HepG2 (cell line): ENCODE results near the gene ATG4B. TPM values are rescaled to one million over a fixed set of nuclear protein-coding genes. Genes with fewer than 3 reads are reported as not detected.

Source experiments
- ATF4 ChIP-seq, 2 experiments: fragments of 450-650 bp in 1 of 2; sonication (generic) in 1 of 2; formaldehyde crosslinking; IDR thresholded peaks; 2 replicates each; pipeline versions ENCODE4 v1.5.0 to v1.8.0; 2020 to 2022; ENCODE audit warnings: mild to moderate bottlenecking in 1 of 2, missing genetic modification reagents in 1 of 2
- CREB1 ChIP-seq, 2 experiments: fragments of 450-650 bp in 1 of 2; IDR thresholded peaks; 2 replicates each; pipeline ENCODE4 v1.6.1; 2016 to 2017; ENCODE audit warnings: control low read depth in 1 of 2, mild to moderate bottlenecking in 1 of 2, missing compliant biosample characterization in 1 of 2, missing genetic modification characterization in 1 of 2
- ELF3 ChIP-seq: IDR thresholded peaks from 2 replicates; pipeline ENCODE4 v1.6.1; 2016; ENCODE audit warnings: missing genetic modification reagents, missing compliant biosample characterization
- FUBP1 ChIP-seq: sonication (generic); formaldehyde crosslinking; IDR thresholded peaks from 2 replicates; pipeline ENCODE4 v1.5.1; 2020; ENCODE audit warnings: missing genetic modification reagents, mild to moderate bottlenecking, borderline replicate concordance
- HDAC1 ChIP-seq: sonication (generic); formaldehyde crosslinking; IDR thresholded peaks from 2 replicates; pipeline ENCODE4 v1.5.1; 2020; ENCODE audit warnings: mild to moderate bottlenecking, missing genetic modification reagents
- HNF4G ChIP-seq, 2 experiments: sonication (generic) in 1 of 2; formaldehyde crosslinking in 1 of 2; IDR thresholded peaks; 2 replicates each; pipeline versions ENCODE4 v1.4.0 to v1.6.1; 2011 to 2020; ENCODE audit warnings: borderline replicate concordance in 2 of 2, low read depth in 2 of 2, mild to moderate bottlenecking in 2 of 2, low read length in 1 of 2, missing genetic modification reagents in 1 of 2, moderate library complexity in 1 of 2
- NFKB2 ChIP-seq: sonication (generic); formaldehyde crosslinking; IDR thresholded peaks from 2 replicates; pipeline ENCODE4 v1.4.0; 2020; ENCODE audit warnings: missing genetic modification reagents, borderline replicate concordance
- PCBP1 ChIP-seq: fragments of 200-400 bp; formaldehyde crosslinking; IDR thresholded peaks from 2 replicates; pipeline ENCODE4 v1.6.1; 2017; ENCODE audit warnings: mild to moderate bottlenecking, low read depth, low read length, borderline replicate concordance
- SMC3 ChIP-seq: IDR thresholded peaks from 2 replicates; pipeline ENCODE4 v1.6.1; 2011; ENCODE audit warnings: low read length, improper control_type of control experiment
- THAP11 ChIP-seq: IDR thresholded peaks from 2 replicates; pipeline ENCODE4 v1.6.1; 2016; ENCODE audit warnings: missing biosample characterization, missing genetic modification reagents
- ZNF275 ChIP-seq: sonication (generic); formaldehyde crosslinking; IDR thresholded peaks from 2 replicates; pipeline ENCODE4 v1.8.0; 2022; ENCODE audit warnings: missing genetic modification reagents, mild to moderate bottlenecking, inconsistent platforms, borderline replicate concordance
- ZNF354B ChIP-seq: sonication (generic); formaldehyde crosslinking; IDR thresholded peaks from 2 replicates; pipeline ENCODE4 v1.8.0; 2022; ENCODE audit warnings: mild to moderate bottlenecking, missing genetic modification reagents
- ZNF552 ChIP-seq: sonication (generic); formaldehyde crosslinking; IDR thresholded peaks from 2 replicates; pipeline ENCODE4 v1.9.0; 2022; ENCODE audit warnings: missing genetic modification reagents, mild to moderate bottlenecking, borderline replicate concordance
- ZNF772 ChIP-seq: sonication (generic); formaldehyde crosslinking; IDR thresholded peaks from 2 replicates; pipeline ENCODE4 v1.5.0; 2020; ENCODE audit warnings: mild to moderate bottlenecking, missing genetic modification reagents
- ZNF790 ChIP-seq: sonication (generic); formaldehyde crosslinking; IDR thresholded peaks from 2 replicates; pipeline ENCODE4 v1.8.0; 2022; ENCODE audit warnings: missing genetic modification reagents, mild to moderate bottlenecking, borderline replicate concordance
- ZNF83 ChIP-seq: sonication (generic); formaldehyde crosslinking; IDR thresholded peaks from 2 replicates; pipeline ENCODE4 v1.4.0; 2020; ENCODE audit warnings: missing genetic modification reagents, mild to moderate bottlenecking, borderline replicate concordance
- polyA plus RNA-seq, 8 experiments: library from polyadenylated mRNA; depleted of rRNA in 3 of 8; stranded (reverse) in 7 of 8; unstranded in 1 of 8; fragments of >200 nt; fragmentation: Illumina TruSeq in 4 of 8; extraction: Trizol in 4 of 8; gene quantifications; 2 replicates each; pipeline versions ENCODE4 v1.2.1 to v1.2.3, GENCODE V29; 2011 to 2016; ENCODE audit warnings: low read depth in 4 of 8, missing spikeins in 1 of 8, mixed read lengths in 1 of 8; ENCODE audit not compliant: insufficient read depth in 1 of 8
- total RNA-seq, 5 experiments: library from RNA; depleted of rRNA; stranded (reverse); fragments of >200 nt; fragmentation: Illumina TruSeq; extraction: Trizol; gene quantifications; 2 replicates each; pipeline ENCODE4 v1.2.3, GENCODE V29; 2016; ENCODE audit warnings: low read depth in 1 of 5
- TF ChIP-seq, protein P1 (sequence below): sonication (generic); formaldehyde crosslinking; IDR thresholded peaks from 2 replicates; pipeline ENCODE4 v1.4.0; 2020; ENCODE audit warnings: low read depth, missing genetic modification reagents
- TF ChIP-seq, protein P2 (sequence below): sonication (generic); formaldehyde crosslinking; IDR thresholded peaks from 2 replicates; pipeline ENCODE4 v1.5.0; 2020; ENCODE audit warnings: missing genetic modification reagents, mild to moderate bottlenecking, borderline replicate concordance

Gene ATG4B
- total and polyA plus RNA-seq, 2 of the 13 experiments (the other 11 are each of a cell fraction or from before 2014, with no cell fraction given), result 95.5 to 239 TPM

GRCh38 chr2:241686650-241687425, 49.3 kb downstream of the ATG4B start, which contains the start of gene DTYMK (continued):
- TF ChIP-seq FUBP1 (CRISPR knock-in tag), result 0 out of 2 replicates have a peak, but pooled peaks have one; percentile 34
- TF ChIP-seq ZNF772 (CRISPR knock-in tag), result peak; percentile 95
- peak; percentile 70; the same call in 1 of the 2 replicates for TF ChIP-seq ZNF275 (CRISPR knock-in tag)
- peak in 1 of 2 experiments; percentile 73; a peak in 2 of 4 replicates for TF ChIP-seq ATF4 (CRISPR knock-in tag; IDR thresholded peaks at IDR 0.05)
- TF ChIP-seq, protein P1, sequence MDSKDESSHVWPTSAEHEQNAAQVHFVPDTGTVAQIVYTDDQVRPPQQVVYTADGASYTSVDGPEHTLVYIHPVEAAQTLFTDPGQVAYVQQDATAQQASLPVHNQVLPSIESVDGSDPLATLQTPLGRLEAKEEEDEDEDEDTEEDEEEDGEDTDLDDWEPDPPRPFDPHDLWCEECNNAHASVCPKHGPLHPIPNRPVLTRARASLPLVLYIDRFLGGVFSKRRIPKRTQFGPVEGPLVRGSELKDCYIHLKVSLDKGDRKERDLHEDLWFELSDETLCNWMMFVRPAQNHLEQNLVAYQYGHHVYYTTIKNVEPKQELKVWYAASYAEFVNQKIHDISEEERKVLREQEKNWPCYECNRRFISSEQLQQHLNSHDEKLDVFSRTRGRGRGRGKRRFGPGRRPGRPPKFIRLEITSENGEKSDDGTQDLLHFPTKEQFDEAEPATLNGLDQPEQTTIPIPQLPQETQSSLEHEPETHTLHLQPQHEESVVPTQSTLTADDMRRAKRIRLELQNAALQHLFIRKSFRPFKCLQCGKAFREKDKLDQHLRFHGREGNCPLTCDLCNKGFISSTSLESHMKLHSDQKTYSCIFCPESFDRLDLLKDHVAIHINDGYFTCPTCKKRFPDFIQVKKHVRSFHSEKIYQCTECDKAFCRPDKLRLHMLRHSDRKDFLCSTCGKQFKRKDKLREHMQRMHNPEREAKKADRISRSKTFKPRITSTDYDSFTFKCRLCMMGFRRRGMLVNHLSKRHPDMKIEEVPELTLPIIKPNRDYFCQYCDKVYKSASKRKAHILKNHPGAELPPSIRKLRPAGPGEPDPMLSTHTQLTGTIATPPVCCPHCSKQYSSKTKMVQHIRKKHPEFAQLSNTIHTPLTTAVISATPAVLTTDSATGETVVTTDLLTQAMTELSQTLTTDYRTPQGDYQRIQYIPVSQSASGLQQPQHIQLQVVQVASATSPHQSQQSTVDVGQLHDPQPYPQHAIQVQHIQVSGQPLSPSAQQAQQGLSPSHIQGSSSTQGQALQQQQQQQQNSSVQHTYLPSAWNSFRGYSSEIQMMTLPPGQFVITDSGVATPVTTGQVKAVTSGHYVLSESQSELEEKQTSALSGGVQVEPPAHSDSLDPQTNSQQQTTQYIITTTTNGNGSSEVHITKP (CRISPR knock-in tag), result no peak; the same call in 1 of the 2 replicates
- TF ChIP-seq SMC3, result no peak
- TF ChIP-seq HDAC1 (CRISPR knock-in tag), result peak; percentile 87
- TF ChIP-seq ZNF552 (CRISPR knock-in tag), result peak; percentile 77; the same call in 1 of the 2 replicates
- no peak for TF ChIP-seq PCBP1
- TF ChIP-seq ZNF83 (CRISPR knock-in tag), result 0 out of 2 replicates have a peak, but pooled peaks have one; percentile 36
- TF ChIP-seq HNF4G (IDR thresholded peaks at IDR 0.05; ENCODE audit: borderline replicate concordance, low read depth, low read length), result no peak; the same call in 1 of the 2 replicates
- peak; percentile 52; the same call in 1 of the 2 replicates for TF ChIP-seq HNF4G (CRISPR knock-in tag; IDR thresholded peaks at IDR 0.05; ENCODE audit: borderline replicate concordance, low read depth)
- TF ChIP-seq NFKB2 (CRISPR knock-in tag), result peak; percentile 57; the same call in 1 of the 2 replicates
- peak; percentile 72; the same call in 1 of the 2 replicates for TF ChIP-seq ZNF790 (CRISPR knock-in tag)
- TF ChIP-seq, protein P2, sequence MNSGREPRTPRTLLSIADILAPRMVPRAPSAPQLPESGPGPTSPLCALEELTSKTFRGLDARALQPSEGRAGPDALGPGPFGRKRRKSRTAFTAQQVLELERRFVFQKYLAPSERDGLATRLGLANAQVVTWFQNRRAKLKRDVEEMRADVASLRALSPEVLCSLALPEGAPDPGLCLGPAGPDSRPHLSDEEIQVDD (CRISPR knock-in tag), result peak; percentile 92
- TF ChIP-seq ZNF354B (CRISPR knock-in tag), result peak; percentile 77
- TF ChIP-seq THAP11 (CRISPR knock-in tag), result peak; percentile 95
- peak; percentile 93 for TF ChIP-seq ELF3
- TF ChIP-seq CREB1 (IDR thresholded peaks at IDR 0.05), result peak; percentile 91
- peak; percentile 75 for TF ChIP-seq CREB1 (CRISPR knock-in tag; IDR thresholded peaks at IDR 0.05)
